ENCODE measurements around the gene VPS37C. TPM values are rescaled to one million over a fixed set of nuclear protein-coding genes. Genes with fewer than 3 reads are reported as not detected.
"Not testable (repeated sequence)": the region's sequence is repeated elsewhere in the genome, so short reads cannot be mapped to it uniquely, and the experiment has no call there.

VPS37C gene
- total RNA-seq, 1 donor from 2014 or later: 24.4 TPM

DNA sequence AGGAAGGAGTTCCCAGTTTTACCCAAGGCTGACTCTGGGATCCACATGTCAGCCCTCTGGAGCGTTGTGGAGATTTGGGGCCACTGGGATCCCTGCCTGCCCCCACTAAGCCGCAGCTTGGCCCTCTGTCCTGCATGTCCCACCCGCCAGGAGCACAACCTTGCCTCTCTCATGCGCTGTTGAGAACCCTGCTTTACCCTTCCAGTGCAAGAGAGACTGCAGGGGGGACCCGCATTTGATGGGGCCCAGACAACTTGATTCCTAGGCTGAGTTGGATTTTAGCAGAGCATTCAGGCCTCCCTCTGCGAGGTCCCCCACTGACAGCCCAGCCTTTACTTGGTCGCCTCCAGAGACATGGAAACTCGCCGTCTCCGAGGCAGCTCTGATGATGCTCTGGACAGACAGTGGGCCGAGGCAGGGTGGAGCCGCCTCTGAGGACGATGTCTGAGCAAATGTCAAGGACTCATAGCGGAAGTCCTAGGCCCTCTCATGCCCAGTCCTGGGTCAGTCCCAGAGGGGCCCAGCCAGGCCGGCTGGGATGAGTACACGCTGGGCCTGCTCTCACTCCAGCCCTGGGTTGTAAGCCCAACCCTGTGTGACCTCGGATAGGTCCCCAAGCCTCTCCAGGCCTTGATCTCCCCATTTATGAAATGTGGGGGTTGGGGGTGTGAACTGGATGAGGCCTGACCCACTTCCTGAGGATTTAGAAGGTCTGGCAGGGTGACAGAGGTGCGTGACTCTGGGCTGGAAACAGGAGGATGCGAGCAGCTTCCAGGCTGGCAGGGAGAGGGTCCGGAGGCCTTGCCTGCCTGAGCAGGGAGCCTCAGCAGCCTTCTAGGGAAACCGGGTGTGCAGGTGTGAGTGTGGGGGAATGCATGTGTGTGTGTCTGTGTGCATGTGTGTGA is 58.3 kb downstream of the VPS37C start:
- DNase-seq (ENCODE audit: low read depth): no peak

DNA sequence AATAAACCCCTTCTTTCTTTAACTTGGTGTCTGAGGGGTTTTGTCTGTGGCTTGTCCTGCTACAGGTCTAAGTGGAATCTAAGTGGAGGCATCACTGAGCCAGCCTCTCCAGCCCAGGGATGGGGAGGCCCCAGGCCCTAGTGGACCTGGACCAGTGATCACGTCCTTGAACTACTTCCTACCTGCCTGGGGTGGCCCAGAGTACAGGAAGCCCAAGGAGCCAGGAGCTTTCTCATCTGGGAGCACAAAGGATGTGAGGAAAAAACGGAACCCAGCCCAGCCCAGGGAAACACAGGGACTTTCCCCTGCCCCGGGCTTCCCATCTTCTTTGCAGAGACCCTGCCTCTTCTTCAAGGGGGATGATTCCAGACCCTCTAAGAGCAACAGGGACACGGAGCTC is 62.4 kb downstream of the VPS37C start:
- no peak for DNase-seq (ENCODE audit: low read depth)

DNA sequence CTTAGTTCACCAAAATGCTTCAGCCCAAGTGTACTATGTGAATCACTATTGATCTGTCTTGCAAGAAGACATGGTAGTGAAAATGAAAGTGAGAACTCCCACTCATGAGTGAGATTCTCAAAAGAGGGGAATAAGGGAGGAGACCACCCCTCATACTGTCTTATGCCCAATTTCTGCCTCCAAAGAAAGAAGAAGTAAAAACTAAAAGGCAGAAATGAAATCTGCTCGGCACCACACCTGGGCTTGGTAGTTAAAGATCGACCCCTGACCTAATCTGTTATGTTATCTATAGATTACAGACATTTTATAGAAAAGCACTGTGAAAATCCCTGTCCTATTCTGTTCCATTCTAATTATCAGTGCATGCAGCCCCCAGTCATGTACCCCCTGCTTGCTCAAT is 63.0 kb downstream of the VPS37C start:
- not testable (repeated sequence) for DNase-seq (ENCODE audit: low read depth)

DNA sequence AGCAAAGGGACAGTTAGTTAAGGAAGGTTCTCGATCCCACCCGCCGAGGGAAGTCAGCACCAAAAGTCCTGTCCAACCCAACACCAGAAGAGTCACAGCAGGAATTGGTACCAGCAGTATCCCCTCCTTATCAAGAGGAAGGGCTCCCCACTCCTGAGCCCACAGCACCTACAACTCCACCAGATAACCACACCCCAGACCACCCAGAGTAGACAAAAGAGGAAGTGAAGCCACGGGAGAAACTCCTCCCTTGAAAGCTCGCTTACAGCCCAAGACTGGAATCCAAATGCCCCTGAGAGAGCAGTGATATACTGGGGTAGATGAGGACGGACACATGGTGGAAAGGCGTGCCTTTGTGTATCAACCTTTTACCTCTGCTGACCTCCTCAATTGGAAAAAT is 66.2 kb downstream of the VPS37C start:
- DNase-seq (ENCODE audit: low read depth): no peak

DNA sequence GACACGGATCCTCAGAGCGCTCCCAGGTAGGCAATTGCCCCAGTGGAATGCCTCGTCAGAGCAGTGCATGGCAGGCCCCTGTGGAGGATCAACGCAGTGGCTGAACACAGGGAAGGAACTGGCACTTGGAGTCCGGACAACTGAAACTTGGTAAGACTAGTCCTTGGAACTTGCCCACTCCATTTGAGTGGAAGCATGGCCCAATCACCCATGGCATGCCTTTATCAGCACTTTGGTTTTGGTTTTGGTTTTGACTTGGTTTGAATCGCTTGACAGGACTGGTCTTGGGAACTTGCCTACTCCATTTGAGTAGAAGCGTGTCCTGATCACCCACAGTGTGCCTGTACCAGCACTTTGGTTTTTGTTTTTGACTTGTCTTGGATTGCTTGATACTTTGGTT is 67.1 kb downstream of the VPS37C start:
- not testable (repeated sequence) for DNase-seq (ENCODE audit: low read depth)

DNA sequence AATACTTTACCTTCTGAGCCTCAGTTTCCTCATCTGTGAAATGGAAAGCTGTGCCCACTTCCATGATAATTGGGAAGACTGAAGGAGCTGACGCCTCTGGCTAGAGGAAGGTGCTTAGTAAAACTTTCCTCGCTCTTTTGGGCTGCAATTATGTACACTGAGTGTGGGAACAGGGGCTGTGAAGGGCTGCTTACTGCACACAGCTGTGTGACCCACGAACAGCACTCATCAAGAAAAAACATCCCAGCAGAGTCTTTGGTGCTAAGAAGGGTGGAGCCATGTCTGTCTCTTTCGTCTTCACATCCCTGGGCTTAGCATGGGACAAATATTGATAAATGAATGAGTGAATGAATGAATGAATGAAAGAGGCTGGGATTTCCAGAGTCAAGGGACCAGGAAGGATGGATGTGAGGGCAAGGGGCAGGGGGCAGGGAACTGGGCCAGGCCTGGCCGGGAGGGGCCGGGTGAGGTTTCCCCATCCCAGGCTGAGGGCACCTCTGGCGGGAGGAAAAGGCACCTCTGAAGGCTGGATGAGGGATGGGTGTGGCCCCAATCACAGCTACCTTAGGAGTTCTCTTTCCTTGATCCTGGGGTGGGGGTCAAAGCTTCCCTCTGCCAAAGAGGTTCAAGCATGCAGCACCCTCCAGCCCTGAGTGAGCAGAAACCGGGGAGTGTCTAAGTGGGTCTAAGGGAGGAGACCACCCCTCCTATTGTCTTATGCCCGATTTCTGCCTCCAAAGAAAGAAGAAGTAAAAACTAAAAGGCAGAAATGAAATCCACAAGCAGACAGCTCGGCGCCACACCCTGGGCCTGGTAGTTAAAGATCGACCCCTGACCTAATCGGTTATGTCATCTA is 68.1 kb downstream of the VPS37C start:
- DNase-seq (ENCODE audit: low read depth): no peak

DNA sequence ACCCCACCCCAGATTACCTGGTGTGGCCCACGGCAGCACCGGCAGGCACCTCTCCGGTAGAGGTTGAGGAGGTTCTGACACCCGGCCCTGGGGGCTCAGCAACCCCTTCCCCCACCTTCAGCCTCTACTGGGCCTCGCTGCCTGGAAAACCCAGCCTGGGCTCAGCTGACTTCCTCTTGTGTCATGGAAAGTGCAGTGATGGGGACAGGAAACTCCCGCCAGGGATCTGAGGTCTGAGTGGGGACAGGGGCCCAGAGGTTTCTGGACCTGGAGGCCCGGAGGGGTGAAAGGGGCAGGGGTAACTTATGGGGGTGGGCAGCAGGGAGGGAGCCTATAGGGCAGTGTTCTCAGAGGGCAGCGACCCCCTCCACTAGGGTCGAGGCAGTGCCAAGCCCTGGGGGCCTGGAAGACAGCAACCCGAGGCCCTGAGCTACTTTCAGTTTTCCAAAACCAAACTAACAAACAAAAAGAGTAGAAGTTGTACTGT is 68.9 kb downstream of the VPS37C start:
- no peak for DNase-seq (ENCODE audit: low read depth)

DNA sequence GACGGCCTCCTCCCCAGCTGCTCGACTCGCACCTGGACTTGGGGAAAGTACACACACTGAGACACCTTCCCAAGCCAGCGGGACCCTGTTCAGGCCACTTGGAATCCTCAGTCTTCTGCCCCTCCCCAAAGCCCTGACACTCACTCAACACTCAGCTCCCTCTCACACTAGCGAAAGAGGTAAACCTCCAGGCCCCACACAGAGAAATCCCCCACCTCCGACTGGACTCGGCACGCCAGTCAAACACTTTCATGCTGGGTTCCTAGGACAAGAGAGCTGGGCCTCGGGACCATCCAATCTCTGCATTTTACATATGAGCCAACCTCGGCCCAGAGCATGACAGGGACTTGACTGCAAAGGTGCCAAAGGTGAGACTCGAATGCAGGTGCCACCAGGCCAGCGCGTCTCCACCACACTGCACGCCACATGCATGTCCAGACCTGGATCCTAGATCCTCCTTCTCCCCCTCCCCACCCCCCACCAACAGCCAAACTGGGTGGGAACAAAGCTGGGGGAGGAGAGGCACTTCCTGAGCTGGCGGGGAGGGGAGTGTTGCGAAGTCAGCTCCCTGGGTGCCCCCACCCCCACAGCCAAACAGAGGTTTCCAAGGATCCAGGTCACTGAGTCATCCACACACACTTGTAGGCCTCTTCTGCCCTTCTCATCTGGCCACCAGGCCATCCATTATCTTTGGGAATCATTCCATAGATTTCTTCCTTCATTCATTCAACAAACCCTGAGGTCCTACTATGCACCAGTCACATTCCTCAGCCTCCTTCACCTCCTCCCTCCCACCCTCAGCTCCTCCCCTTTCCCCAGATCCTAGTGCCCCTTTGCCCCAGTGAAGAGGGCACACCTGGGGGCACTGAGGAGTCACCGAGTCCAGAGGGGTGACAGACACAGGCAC is 69.6 kb downstream of the VPS37C start:
- no peak for DNase-seq (ENCODE audit: low read depth)

DNA sequence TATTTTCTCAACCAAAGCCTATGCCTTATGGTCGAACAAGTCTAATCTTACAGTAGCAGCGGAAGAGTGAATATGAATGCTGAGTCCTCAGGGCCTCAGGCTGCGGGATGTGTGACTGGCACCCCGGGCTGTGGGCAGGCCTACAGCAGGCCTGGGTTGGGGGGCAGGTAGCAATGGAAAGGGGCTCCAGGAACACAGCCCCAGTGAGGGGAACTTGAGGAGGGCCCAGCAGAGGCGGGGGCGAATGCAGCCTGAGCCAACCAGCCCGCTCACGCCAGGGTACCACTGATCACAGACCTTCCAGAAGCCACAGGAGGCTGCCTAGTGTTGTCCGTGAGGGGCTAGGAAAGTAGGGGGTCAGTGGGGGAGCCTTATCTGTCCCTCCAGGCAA is 70.2 kb downstream of the VPS37C start:
- DNase-seq (ENCODE audit: low read depth): no peak

DNA sequence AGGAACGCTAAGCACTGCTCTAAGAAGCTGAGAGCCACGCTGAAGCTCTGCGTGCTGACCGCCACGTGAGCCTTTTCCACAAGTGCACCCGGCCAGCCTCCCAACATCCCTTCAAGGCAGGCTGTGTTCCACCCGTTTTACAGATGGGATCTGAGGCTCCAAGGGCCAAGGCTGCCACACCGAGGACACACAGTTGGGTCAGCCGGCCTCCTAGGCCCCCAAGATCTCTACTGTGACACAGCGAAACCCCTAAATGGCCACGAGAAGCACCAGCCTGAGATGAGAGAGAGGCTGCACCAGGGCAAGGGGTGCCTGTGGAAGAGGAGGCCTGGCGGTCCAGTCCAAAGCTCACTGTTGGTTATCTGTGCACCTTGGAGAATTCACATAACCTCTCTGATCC is 70.7 kb downstream of the VPS37C start:
- no peak for DNase-seq (ENCODE audit: low read depth)

DNA sequence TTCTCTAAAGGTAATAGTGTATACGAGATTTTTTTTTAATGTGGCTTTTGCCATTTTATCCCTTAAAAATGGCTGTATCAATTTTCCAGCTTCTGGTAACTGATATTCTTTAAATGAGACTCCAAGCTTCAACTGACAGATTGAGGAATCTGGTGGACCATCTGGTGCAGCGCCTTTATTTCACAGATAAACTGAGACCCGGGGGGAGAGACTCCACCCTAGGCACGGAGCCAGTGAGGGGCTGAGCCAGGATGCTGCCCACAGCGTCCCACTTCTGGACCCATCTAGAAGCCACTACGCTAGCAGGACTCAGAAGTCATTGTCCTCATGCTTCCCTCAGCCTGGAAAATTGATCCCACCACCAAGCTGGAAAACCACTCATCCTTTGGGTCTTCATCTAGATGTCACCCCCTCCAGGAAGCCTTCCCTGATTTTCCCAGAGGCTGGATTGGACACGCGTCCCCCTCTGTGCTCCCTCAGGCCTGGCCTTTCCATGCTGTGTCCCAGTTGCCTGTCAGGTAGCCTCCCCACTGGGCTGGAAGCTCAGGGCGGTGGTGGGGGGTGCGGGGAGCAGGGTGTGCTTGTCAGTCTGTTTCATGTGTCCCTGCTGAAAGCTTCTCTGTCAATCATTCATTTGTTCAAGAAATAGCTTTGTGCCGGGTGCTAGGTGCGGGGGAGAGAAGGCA is 71.3 kb downstream of the VPS37C start:
- DNase-seq (ENCODE audit: low read depth): no peak

DNA sequence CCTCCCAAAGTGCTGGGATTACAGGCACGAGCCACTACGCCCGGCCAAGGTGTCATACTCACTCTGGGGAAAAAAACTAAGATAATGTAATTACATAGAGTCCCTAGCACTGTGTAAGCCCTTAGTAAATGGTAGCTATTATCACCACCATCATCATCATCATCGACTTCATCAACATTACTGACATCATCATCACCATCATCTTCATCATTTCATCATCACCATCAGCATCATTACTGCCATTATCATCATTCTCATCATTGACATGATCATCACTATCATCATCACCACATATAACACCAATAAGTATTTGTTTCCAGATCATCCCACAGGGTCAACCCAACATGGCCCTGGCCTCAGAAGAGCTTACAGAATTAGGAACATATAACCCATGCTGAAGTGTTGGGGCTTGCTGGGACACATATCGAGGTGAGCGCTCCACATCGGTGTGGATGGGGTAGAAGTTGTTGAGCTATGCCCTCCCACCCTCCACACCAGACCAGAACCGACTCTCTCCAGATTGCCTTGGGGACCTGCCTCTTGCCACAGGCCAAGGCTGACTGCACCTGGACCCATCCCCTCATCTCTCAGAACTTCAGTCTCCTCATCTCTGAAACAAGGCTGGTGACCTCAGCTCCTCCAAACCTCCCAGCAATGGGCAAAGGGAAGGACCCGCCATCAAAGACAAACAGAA is 73.7 kb downstream of the VPS37C start:
- DNase-seq (ENCODE audit: low read depth): no peak

DNA sequence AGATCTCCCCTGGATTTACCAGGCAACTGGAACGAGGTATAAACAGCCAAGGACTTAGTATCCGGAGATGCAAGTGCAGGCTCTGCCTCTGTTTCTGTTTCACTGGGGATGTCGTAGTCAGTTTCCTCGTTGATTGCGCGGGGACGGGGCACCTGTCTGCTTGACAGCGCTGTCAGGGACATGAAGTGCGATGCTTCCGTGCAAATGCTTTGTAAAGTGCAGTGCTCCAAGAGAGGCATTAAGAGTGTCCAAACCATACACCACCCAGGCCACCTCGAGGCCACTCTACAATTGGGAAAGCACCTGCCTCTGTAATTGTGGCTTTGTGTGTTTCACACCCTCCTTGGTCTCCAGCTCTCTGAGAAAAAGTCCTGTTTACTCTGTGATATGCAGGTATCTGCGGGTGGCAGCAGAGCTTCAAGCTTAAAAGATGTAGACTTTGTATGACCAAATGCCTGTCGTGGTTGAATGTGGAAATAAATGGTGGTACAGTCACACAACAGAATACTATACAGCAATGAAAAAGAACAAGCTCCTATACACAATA is 77.6 kb downstream of the VPS37C start:
- DNase-seq (ENCODE audit: low read depth): no peak

DNA sequence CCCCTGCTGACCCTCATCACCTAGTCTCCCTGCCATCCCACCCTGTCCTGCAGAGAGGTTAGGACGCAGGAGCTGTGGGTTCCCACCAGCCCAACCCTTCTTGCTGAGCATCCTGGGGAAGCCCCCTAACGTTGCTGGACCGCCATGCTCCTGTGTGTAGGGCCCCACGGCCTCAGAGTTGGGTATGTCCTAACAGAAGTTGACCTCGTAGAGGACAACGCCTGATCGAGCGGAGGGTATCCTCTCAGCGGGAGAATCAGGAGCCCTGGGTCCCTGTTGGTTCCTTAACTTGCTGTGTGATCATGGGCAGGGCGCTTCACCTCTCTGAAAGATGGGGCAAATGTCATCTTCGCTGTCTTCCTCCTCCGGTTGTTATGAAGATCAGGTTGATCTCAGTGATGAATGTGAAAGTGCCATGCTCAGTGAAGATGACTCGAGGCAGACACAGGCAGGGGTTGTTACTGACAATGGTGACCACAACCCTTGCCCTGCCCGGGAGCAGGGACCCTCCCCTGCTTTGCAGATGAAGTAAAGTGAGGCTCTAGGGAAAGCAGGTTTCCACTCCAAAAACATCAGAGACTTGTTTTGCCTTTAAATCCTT is 78.2 kb downstream of the VPS37C start:
- no peak for DNase-seq (ENCODE audit: low read depth)

DNA sequence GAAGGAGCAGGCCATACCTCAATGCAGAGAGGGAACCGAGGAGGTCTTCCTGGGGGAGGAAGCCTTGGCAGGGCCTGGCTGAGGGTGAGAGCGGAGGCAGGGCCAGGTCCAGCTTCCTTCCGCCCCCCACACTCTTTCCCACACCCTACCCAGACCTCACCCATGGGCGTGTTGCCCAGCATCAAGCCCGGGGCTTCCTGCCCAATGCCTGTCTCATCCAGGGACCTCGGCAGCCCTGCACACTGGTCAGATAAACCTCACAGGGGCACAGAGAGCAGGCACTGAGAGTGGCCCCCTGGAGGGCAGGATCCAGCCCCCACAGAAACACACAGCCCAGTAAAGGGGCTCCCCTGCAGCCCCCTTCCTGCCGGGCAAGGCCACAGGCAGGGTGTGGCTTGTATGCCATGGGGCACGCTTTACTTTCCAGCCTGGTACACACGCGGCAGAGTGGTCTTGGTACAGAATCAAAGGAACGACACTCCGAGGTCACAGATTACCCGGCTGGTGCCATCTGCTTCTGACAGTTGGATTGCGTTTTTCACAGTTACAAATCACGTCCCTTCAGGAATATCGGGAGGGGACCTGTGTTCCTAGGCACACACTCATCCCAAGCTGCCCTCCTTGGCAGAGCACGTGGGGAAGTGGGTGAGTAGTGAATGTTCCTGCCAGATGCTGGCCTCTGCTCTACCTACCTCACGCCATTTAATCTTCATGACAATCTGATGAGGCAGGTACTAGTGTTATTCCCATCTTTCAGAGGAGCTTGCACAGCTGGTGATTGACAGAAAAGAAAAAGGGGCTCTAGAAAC is 79.0 kb downstream of the VPS37C start:
- DNase-seq (ENCODE audit: low read depth): no peak

DNA sequence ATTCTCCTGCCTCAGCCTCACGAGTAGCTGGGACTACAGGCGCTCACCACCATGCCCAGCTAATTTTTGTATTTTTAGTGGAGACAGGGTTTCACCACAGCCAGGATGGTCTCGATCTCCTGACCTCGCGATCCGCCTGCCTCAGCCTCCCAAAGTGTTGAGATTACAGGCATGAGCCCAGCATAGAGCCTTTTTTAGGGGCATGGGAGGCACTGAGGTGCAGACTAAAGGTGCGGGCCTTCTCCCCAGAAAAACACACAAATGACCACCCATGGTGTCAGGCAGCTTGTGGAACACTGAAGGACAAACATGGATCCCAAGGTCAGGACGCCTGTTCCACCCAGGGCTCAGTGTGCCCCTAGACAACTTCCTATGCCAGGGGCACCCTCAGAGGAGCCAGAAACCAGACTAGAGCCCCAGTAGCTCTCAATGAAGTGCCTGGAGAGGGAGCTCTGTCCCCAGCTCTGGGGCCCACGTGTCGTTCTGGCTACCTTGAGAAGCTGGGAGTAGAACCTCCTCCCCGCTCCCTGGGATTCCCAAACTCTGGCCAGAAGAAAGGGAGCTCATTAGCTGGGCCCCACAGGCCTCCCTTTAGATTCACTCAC is 80.1 kb downstream of the VPS37C start:
- DNase-seq (ENCODE audit: low read depth): no peak

DNA sequence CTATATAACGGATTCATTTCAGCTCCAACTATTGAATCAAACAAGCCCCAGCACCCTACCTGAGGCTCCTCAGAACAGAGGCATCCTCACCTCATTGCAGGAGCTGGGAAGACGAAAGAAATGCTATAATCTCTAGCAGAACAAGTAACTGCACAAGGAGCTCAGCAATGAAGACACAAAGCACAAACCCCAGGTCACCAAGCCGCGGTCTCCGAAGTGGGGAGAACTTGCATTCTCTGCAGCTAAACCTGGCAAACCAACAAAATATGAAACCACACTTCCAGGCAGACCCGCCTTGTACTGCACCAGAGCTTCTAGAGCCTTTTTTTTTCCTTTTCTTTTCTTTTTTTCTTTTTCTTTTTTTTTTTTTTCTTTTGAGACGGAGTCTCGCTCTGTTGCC is 80.7 kb downstream of the VPS37C start:
- no peak for DNase-seq (ENCODE audit: low read depth)
